PFSK-1 (cell line): ENCODE data around the gene IL10RB.

Source experiments
- FOXP2 ChIP-seq: optimal IDR thresholded peaks from 2 replicates; pipeline ENCODE3; 2011; ENCODE audit warnings: borderline replicate concordance, control low read depth, inconsistent platforms; ENCODE audit not compliant: insufficient read depth; ENCODE audit errors: extremely low read length, extremely low read depth
- POLR2AphosphoS5 ChIP-seq: IDR thresholded peaks from 2 replicates; pipeline ENCODE4 v1.6.1; 2012; ENCODE audit warnings: low read depth, mild to moderate bottlenecking, control low read depth, low read length, moderate library complexity
- REST ChIP-seq, 2 experiments: IDR thresholded peaks; 2 replicates each; pipeline versions ENCODE4 v1.6.1 to v1.8.0; 2011 to 2012; ENCODE audit warnings: low read depth in 2 of 2, low read length in 2 of 2, control low read depth in 1 of 2, inconsistent platforms in 1 of 2, mild to moderate bottlenecking in 1 of 2, moderate library complexity in 1 of 2; ENCODE audit not compliant: insufficient read depth in 1 of 2
- SIN3A ChIP-seq: IDR thresholded peaks from 2 replicates; pipeline ENCODE4 v1.6.1; 2012; ENCODE audit warnings: mild to moderate bottlenecking, low read length, moderate library complexity, borderline replicate concordance; ENCODE audit not compliant: insufficient read depth
- TAF1 ChIP-seq: IDR thresholded peaks from 2 replicates; pipeline ENCODE4 v1.6.1; 2012; ENCODE audit warnings: low read length, control low read depth, borderline replicate concordance; ENCODE audit not compliant: insufficient read depth

Gene IL10RB

GRCh38 chr21:33305938-33306337 lies 39.8 kb downstream of the IL10RB start:
- TF ChIP-seq FOXP2 = no peak
- no peak for TF ChIP-seq SIN3A
- TF ChIP-seq POLR2AphosphoS5 = no peak
- TF ChIP-seq TAF1 = no peak
- TF ChIP-seq REST (IDR thresholded peaks at IDR 0.05; ENCODE audit: insufficient read depth in 1 of 2, low read depth in 2 of 2, low read length in 2 of 2) = no peak

- TF ChIP-seq SIN3A (no peak), TAF1 (no peak), REST (IDR thresholded peaks at IDR 0.05; ENCODE audit: insufficient read depth in 1 of 2, low read depth in 2 of 2, low read length in 2 of 2) (no peak), FOXP2 (no peak), POLR2AphosphoS5 (no peak)
These were observed 42.7 kb downstream of the IL10RB start for GRCh38 chr21:33308586-33309490.

DNA sequence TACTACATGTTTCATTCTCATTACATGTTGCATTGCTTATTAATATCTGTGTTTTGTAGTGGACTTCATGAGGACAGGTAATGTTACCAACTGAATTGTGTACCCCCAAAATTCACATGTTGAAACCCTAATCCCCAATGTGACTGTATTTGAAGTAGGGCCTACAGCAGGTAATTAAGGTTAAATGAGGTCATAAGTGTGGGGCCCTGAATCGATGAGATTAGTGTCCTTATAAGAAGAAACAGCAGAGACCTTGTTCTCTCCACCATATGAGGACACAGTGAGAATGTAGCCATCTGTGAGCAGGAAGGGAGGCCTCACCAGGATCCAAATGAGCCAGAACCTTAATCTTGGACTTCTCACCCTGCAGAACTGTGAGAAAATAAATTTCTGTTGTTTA lies 43.6 kb downstream of the IL10RB start:
- TF ChIP-seq TAF1 (no peak), POLR2AphosphoS5 (no peak), REST (IDR thresholded peaks at IDR 0.05; ENCODE audit: insufficient read depth in 1 of 2, low read depth in 2 of 2, low read length in 2 of 2) (no peak), FOXP2 (no peak), SIN3A (no peak)

DNA sequence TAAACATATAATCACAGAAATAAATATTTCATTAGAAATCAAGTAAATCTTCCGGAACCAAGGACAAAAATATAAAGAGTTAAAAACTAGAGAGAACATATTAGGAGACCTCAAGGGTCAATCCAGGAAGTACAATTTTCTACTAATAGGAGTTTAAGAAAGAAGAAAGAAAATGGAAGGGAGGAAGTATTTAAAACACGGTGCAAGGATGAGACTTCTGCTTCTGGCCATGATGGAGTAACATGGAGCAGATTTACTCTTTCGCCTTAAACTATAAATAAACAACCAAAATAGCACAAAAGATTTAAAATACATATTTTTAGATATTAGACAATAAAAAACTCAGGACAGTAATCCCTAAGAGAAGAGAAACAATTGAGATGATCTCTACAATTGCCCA lies 46.0 kb downstream of the IL10RB start:
- no peak for TF ChIP-seq TAF1
- no peak for TF ChIP-seq SIN3A
- no peak for TF ChIP-seq REST (IDR thresholded peaks at IDR 0.05; ENCODE audit: insufficient read depth in 1 of 2, low read depth in 2 of 2, low read length in 2 of 2)
- TF ChIP-seq POLR2AphosphoS5 = no peak
- TF ChIP-seq FOXP2 = no peak
